SK-N-SH (cell line): ENCODE results near the gene COG2. TPM values are rescaled to one million over a fixed set of nuclear protein-coding genes. Genes with fewer than 3 reads are reported as not detected.

Experiments
- CTCF ChIA-PET: fragments of 300-600, 350-600 bp; formaldehyde crosslinking; extraction: SDS; loops from one replicate; lab custom pipeline; 2021; lab: Yijun Ruan, JAX
- POLR2A ChIA-PET: fragments of 350-600 bp; sonication (Branson Sonifier 250); formaldehyde crosslinking; extraction: SDS; loops from one replicate; lab custom pipeline; 2020; ENCODE audit warnings: antibody characterized with exemption, inconsistent platforms; lab: Yijun Ruan, JAX
- DNase-seq: peaks from one replicate; pipeline ENCODE4 v3.0.0; 2012
- H2AFZ ChIP-seq: fragments of 200-600 bp; sonication (generic); 2 replicates; pipeline ENCODE4 v1.8.1; 2016; ENCODE audit warnings: antibody characterized with exemption, mild to moderate bottlenecking, low read depth
- H3F3A ChIP-seq: fragments of 200-600 bp; sonication (generic); replicated peaks from 2 replicates; pipeline ENCODE3; 2016; ENCODE audit warnings: antibody characterized with exemption, mild to moderate bottlenecking; ENCODE audit not compliant: insufficient read depth
- H3K27ac ChIP-seq, 2 experiments: fragments of 200-500 bp in 1 of 2; fragments of 200-600 bp in 1 of 2; sonication (Bioruptor generic) in 1 of 2; sonication (generic), shearing (Covaris generic) in 1 of 2; 2 replicates each; pipeline versions ENCODE4 v1.5.1 to v1.6.1; 2014 to 2016; ENCODE audit warnings: low read depth in 2 of 2, inconsistent platforms in 1 of 2, low read length in 1 of 2, mild to moderate bottlenecking in 1 of 2, mixed read lengths in 1 of 2
- H3K27me3 ChIP-seq: fragments of 200-600 bp; sonication (generic), shearing (Covaris generic); 2 replicates; pipeline ENCODE4 v1.6.1; 2016; ENCODE audit warnings: mixed run types; ENCODE audit not compliant: insufficient read depth
- H3K36me3 ChIP-seq, 2 experiments: fragments of 200-500 bp in 1 of 2; fragments of 200-600 bp in 1 of 2; sonication (Bioruptor generic) in 1 of 2; sonication (generic) in 1 of 2; replicated peaks in 1 of 2; 2 replicates each; pipeline versions ENCODE3 to v1.5.1; 2014 to 2016; ENCODE audit warnings: low read length in 1 of 2, mild to moderate bottlenecking in 1 of 2; ENCODE audit not compliant: insufficient read depth in 2 of 2, control insufficient read depth in 1 of 2
- H3K4me1 ChIP-seq, 2 experiments: fragments of 200-500 bp in 1 of 2; fragments of 200-600 bp in 1 of 2; sonication (Bioruptor generic) in 1 of 2; sonication (generic), shearing (Covaris generic) in 1 of 2; 2 replicates each; pipeline versions ENCODE4 v1.5.1 to v1.6.1; 2014 to 2016; ENCODE audit warnings: low read depth in 1 of 2, low read length in 1 of 2, mixed run types in 1 of 2; ENCODE audit not compliant: insufficient read depth in 2 of 2, control insufficient read depth in 1 of 2
- H3K4me2 ChIP-seq: fragments of 200-600 bp; sonication (generic), shearing (Covaris generic); 2 replicates; pipeline ENCODE4 v1.6.1; 2017; ENCODE audit warnings: mixed run types
- H3K4me3 ChIP-seq, 2 experiments: fragments of 200-500 bp in 1 of 2; fragments of 200-600 bp in 1 of 2; sonication (Bioruptor generic) in 1 of 2; sonication (generic), shearing (Covaris generic) in 1 of 2; 2 replicates each; pipeline versions ENCODE4 v1.5.1 to v1.8.1; 2014 to 2016; ENCODE audit warnings: low read depth in 2 of 2, inconsistent platforms in 1 of 2, low read length in 1 of 2, mild to moderate bottlenecking in 1 of 2, mixed read lengths in 1 of 2, moderate library complexity in 1 of 2
- H3K79me2 ChIP-seq: fragments of 200-600 bp; sonication (generic); 2 replicates; pipeline ENCODE4 v1.8.1; 2017; ENCODE audit warnings: mild to moderate bottlenecking; ENCODE audit not compliant: insufficient read depth
- H3K9ac ChIP-seq: fragments of 200-600 bp; sonication (generic); 2 replicates; pipeline ENCODE4 v1.6.1; 2017; ENCODE audit warnings: mixed run types
- H3K9me2 ChIP-seq: fragments of 200-600 bp; sonication (generic); 2 replicates; pipeline ENCODE4 v1.6.1; 2017; ENCODE audit warnings: mixed run types
- H3K9me3 ChIP-seq: fragments of 200-600 bp; sonication (generic); 2 replicates; pipeline ENCODE4 v1.6.1; 2017; ENCODE audit warnings: mixed run types, mild to moderate bottlenecking, moderate library complexity
- H4K20me1 ChIP-seq: fragments of 200-600 bp; sonication (generic); 2 replicates; pipeline ENCODE4 v1.6.1; 2017; ENCODE audit warnings: mild to moderate bottlenecking, mixed run types; ENCODE audit not compliant: insufficient read depth
- CHD2 ChIP-seq: fragments of 150-350 bp; IDR thresholded peaks from 2 replicates; pipeline ENCODE4 v1.6.1; 2018; ENCODE audit warnings: low read length; ENCODE audit not compliant: partially characterized antibody
- CTCF ChIP-seq: fragments of 200-600 bp; sonication (generic); IDR thresholded peaks from 2 replicates; pipeline ENCODE4 v1.6.1; 2017; ENCODE audit warnings: antibody characterized with exemption, mild to moderate bottlenecking, moderate library complexity
- ELF1 ChIP-seq: IDR thresholded peaks from 2 replicates; pipeline ENCODE4 v1.4.0; 2012
- EP300 ChIP-seq, 2 experiments: IDR thresholded peaks; 2 replicates each; pipeline versions ENCODE4 v1.4.0 to v1.6.1; 2012; ENCODE audit warnings: borderline replicate concordance in 1 of 2, low read depth in 1 of 2, low read length in 1 of 2
- EZH2phosphoT487 ChIP-seq: fragments of 200-600 bp; sonication (generic); IDR thresholded peaks from 2 replicates; pipeline ENCODE4 v1.6.1; 2017; ENCODE audit warnings: low read depth, mixed run types, mild to moderate bottlenecking, antibody characterized with exemption, moderate library complexity, borderline replicate concordance
- NFIC ChIP-seq: IDR thresholded peaks from 2 replicates; pipeline ENCODE4 v1.4.0; 2012; ENCODE audit warnings: borderline replicate concordance
- RCOR1 ChIP-seq: fragments of 150-350 bp; IDR thresholded peaks from 2 replicates; pipeline ENCODE4 v1.6.1; 2017; ENCODE audit warnings: antibody characterized with exemption, low read length
- RFX5 ChIP-seq: IDR thresholded peaks from 2 replicates; pipeline ENCODE4 v1.6.1; 2012; ENCODE audit warnings: mild to moderate bottlenecking, improper control_type of control experiment, low read length
- SIN3A ChIP-seq: IDR thresholded peaks from 2 replicates; pipeline ENCODE4 v1.6.1; 2012; ENCODE audit warnings: low read depth, mild to moderate bottlenecking, low read length, moderate library complexity, borderline replicate concordance
- TEAD4 ChIP-seq: IDR thresholded peaks from 2 replicates; pipeline ENCODE4 v1.4.0; 2012; ENCODE audit warnings: mild to moderate bottlenecking, borderline replicate concordance; ENCODE audit not compliant: insufficient read depth
- USF1 ChIP-seq: IDR thresholded peaks from 2 replicates; pipeline ENCODE4 v1.4.0; 2012; ENCODE audit warnings: low read depth, borderline replicate concordance
- YY1 ChIP-seq: IDR thresholded peaks from 2 replicates; pipeline ENCODE4 v1.4.0; 2012; ENCODE audit warnings: low read depth, mild to moderate bottlenecking
- WGBS: methylation state at CpG from one replicate; pipeline ENCODE4 v1.1.6; 2017; ENCODE audit warnings: low lambda C conversion rate; 5-methylcytosine and 5-hydroxymethylcytosine counted together
- polyA plus RNA-seq, 3 experiments: library from polyadenylated mRNA; depleted of rRNA; stranded (reverse); fragments of >200 nt; gene quantifications; 2 replicates each; pipeline ENCODE4 v1.2.3, GENCODE V29; 2012
- TF ChIP-seq, protein P1 (sequence below): fragments of 150-350 bp; IDR thresholded peaks from 2 replicates; pipeline ENCODE4 v1.6.1; 2016; ENCODE audit warnings: mild to moderate bottlenecking, low read depth, low read length
- TF ChIP-seq, protein P2 (sequence below): fragments of 150-350 bp; IDR thresholded peaks from 2 replicates; pipeline ENCODE4 v1.6.1; 2017; ENCODE audit warnings: antibody characterized with exemption, low read length, low read depth, borderline replicate concordance
- TF ChIP-seq, protein P3 (sequence below): IDR thresholded peaks from 2 replicates; pipeline ENCODE4 v1.4.0; 2012; ENCODE audit warnings: low read depth

Gene COG2
- polyA plus RNA-seq, 1 of the 3 experiments (the other 2 are of a cell fraction): 11.0 TPM

DNA sequence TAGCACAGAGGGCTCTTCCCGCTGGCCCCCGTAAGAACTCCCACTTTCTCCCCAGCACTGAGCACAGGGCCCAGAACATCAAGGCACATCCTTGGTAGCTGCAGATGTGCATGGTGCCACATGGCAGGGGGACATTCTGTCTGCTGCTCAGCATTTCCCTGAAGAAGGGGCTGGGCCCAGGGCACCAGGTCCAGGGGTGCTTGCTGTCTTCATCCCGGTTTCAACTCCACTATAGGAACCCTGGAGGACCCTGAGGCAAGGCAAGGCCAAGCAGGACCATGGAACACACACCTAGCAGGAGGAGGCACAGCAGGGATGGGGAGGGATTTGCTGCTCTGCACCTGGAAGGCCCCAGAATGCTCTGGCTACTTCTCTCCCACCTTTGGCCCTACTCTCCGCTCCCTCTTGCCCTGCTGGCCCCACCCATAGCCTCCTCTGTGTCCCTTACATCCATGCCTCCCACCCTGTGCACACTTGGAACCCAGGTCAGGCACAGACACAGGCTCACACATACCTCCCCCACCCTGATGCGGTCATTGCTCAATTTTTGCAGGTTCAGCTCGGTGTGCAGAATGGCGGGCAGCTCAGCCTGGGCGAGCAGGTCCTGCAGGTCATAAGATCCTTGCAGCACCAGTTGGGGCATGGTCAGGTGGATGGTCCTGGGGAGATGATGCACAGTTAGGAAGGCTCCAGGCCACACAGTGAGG is 61.6 kb downstream of the COG2 start:
- H2AFZ ChIP-seq: no peak overlapping the region
- H3K27me3 ChIP-seq: no peaks in the 10 kb centered on the region
- no peak for DNase-seq
- CTCF ChIA-PET: no interaction called here
- H3F3A ChIP-seq: no peaks in the 10 kb centered on the region
- POLR2A ChIA-PET: no interaction called here
- H3K27ac ChIP-seq: no peak overlapping the region
- H3K4me3 ChIP-seq: no peak overlapping the region
- no peaks in the 10 kb centered on the region for H3K9me2 ChIP-seq
- no peaks in the 10 kb centered on the region for H3K4me1 ChIP-seq
- 58% methylated on average over 6 of the region's 8 CpGs for whole genome bisulfite sequencing
- no peak overlapping the region for H3K9ac ChIP-seq
- no peaks in the 10 kb centered on the region for H3K9me3 ChIP-seq
- no peaks in the 10 kb centered on the region for H4K20me1 ChIP-seq
- no peak for TF ChIP-seq RCOR1
- no peak overlapping the region for H3K4me2 ChIP-seq
- no peaks in the 10 kb centered on the region for H3K36me3 ChIP-seq
- no peaks in the 10 kb centered on the region for H3K79me2 ChIP-seq

- Histone ChIP-seq H3K36me3 (no peaks in the 10 kb centered on the region), H3K27ac (no peak overlapping the region), H3K27me3 (no peaks in the 10 kb centered on the region), H3K79me2 (no peaks in the 10 kb centered on the region), H3K9me2 (no peaks in the 10 kb centered on the region), H3K9ac (no peak overlapping the region), H2AFZ (no peak overlapping the region), H3K4me1 (no peaks in the 10 kb centered on the region), H3F3A (no peaks in the 10 kb centered on the region), H4K20me1 (no peaks in the 10 kb centered on the region), H3K4me2 (no peak overlapping the region), H3K9me3 (no peaks in the 10 kb centered on the region), H3K4me3 (no peak overlapping the region)
- POLR2A ChIA-PET: no interaction called here
- 51% methylated on average over 7 of the region's 7 CpGs for WGBS
- no peak for DNase-seq
- CTCF ChIA-PET: no interaction called here
- no peak for TF ChIP-seq USF1
- TF ChIP-seq, all 33 proteins: peak for 0
Measured at GRCh38 chr1:230704830-230705229, 62.5 kb downstream of the COG2 start.

DNA sequence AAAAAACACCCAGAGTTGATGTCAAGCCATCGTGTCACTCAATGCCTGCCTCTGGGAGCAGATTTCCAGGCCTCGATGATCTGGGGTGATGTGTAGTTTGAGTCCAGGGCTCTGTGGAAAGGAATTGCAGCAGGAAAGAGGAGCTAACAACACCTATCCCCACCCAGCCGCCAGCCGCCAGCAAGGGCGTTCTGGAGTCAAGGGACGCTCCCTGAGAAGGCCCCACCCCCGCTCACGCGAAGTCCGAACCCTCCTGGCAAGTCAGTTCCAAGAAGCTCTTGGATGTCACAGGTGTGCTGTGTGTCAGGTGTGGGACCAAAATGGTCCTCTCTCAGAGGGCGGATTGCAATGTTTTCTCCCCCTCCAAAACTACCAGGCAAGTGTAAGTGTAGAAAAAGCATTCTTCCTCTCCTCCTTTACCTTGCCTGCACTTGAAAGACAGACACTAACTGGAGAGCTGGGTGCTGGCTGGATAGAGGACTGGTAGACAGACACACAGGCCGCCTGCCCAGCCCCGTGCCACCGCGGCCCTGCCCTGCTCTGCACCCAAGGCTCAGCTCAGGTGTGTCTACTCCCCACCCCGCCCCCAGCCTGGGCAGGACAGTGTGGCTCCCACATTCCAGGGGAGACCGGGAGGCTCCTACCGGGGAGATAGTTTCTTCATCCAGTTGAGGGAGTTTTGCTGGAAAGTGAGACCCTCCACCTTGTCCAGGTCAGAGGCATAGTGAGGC is 63.2 kb downstream of the COG2 start:
- H3K4me1 ChIP-seq: no peaks in the 10 kb centered on the region
- H3K27me3 ChIP-seq: no peaks in the 10 kb centered on the region
- H3K9me3 ChIP-seq: no peaks in the 10 kb centered on the region
- 82% methylated on average over 7 of the region's 18 CpGs for WGBS
- H3K9me2 ChIP-seq: no peaks in the 10 kb centered on the region
- H3K36me3 ChIP-seq: no peaks in the 10 kb centered on the region
- no peak overlapping the region for H3K9ac ChIP-seq
- no peak for DNase-seq
- H3K4me3 ChIP-seq: no peak overlapping the region
- H3K79me2 ChIP-seq: no peaks in the 10 kb centered on the region
- ChIA-PET CTCF (no interaction called here), POLR2A (no interaction called here)
- H4K20me1 ChIP-seq: no peaks in the 10 kb centered on the region
- no peak overlapping the region for H3K4me2 ChIP-seq
- no peak overlapping the region for H3K27ac ChIP-seq
- no peaks in the 10 kb centered on the region for H3F3A ChIP-seq
- no peak overlapping the region for H2AFZ ChIP-seq
- TF ChIP-seq RFX5 (no peak), CHD2 (no peak), RCOR1 (no peak), YY1 (no peak), NFIC (no peak), ELF1 (no peak), SIN3A (no peak), EZH2phosphoT487 (no peak), CTCF (no peak), EP300 (IDR thresholded peaks at IDR 0.05; ENCODE audit: borderline replicate concordance in 1 of 2, low read depth in 1 of 2, low read length in 1 of 2) (no peak), TEAD4 (no peak)
- TF ChIP-seq, protein P1, sequence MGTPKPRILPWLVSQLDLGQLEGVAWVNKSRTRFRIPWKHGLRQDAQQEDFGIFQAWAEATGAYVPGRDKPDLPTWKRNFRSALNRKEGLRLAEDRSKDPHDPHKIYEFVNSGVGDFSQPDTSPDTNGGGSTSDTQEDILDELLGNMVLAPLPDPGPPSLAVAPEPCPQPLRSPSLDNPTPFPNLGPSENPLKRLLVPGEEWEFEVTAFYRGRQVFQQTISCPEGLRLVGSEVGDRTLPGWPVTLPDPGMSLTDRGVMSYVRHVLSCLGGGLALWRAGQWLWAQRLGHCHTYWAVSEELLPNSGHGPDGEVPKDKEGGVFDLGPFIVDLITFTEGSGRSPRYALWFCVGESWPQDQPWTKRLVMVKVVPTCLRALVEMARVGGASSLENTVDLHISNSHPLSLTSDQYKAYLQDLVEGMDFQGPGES: no peak
- TF ChIP-seq, protein P2, sequence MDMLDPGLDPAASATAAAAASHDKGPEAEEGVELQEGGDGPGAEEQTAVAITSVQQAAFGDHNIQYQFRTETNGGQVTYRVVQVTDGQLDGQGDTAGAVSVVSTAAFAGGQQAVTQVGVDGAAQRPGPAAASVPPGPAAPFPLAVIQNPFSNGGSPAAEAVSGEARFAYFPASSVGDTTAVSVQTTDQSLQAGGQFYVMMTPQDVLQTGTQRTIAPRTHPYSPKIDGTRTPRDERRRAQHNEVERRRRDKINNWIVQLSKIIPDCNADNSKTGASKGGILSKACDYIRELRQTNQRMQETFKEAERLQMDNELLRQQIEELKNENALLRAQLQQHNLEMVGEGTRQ: no peak
- TF ChIP-seq, protein P3, sequence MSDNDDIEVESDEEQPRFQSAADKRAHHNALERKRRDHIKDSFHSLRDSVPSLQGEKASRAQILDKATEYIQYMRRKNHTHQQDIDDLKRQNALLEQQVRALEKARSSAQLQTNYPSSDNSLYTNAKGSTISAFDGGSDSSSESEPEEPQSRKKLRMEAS: no peak
